Gastrocnemius medialis (tissue), 4 donors: ENCODE results near the gene ARHGAP8. TPM values are rescaled to one million over a fixed set of nuclear protein-coding genes. Genes with fewer than 3 reads are reported as not detected.

Experiments
- ATAC-seq, 2 donors: fragments of 150-250 bp; one replicate each; pipeline ENCODE4 v1.9.1; 2016
- DNase-seq, 2 donors: peaks; one replicate each; pipeline ENCODE4 v3.0.0-alpha.2; 2019
- H3K27ac ChIP-seq, 4 donors: fragments of 200-600 bp; sonication (generic); 1 replicate in 1 of 4; 2 replicates in 3 of 4; pipeline ENCODE4 v1.5.1; 2016 to 2018; ENCODE audit warnings: mild to moderate bottlenecking in 2 of 4, moderate library complexity in 1 of 4
- H3K27me3 ChIP-seq, 3 donors: fragments of 200-600 bp; sonication (generic) in 2 of 3; 1 replicate in 1 of 3; 2 replicates in 2 of 3; pipeline versions ENCODE4 v1.5.1 to v1.6.0; 2016 to 2019; ENCODE audit warnings: mild to moderate bottlenecking in 1 of 3, moderate library complexity in 1 of 3
- H3K36me3 ChIP-seq, 2 donors: fragments of 200-600 bp; sonication (generic) in 1 of 2; one replicate each; pipeline ENCODE4 v1.5.1; 2017 to 2018
- H3K4me1 ChIP-seq, 2 donors: fragments of 200-600 bp; sonication (generic) in 1 of 2; one replicate each; pipeline ENCODE4 v1.5.1; 2016 to 2017; ENCODE audit warnings: mild to moderate bottlenecking in 2 of 2
- H3K4me3 ChIP-seq, 4 donors: fragments of 200-600 bp; sonication (generic) in 3 of 4; 1 replicate in 1 of 4; 2 replicates in 3 of 4; pipeline ENCODE4 v1.5.1; 2016 to 2019; ENCODE audit warnings: mild to moderate bottlenecking in 2 of 4
- H3K9me3 ChIP-seq, 3 donors: fragments of 200-600 bp; sonication (generic) in 2 of 3; 1 replicate in 1 of 3; 2 replicates in 2 of 3; pipeline ENCODE4 v1.5.1; 2016 to 2019
- POLR2A ChIP-seq, 2 donors: fragments of 450-650 bp; IDR thresholded peaks; one replicate each; pipeline ENCODE4 v1.6.1; 2017; ENCODE audit warnings: antibody characterized with exemption in 2 of 2, mild to moderate bottlenecking in 2 of 2, moderate library complexity in 2 of 2
- in situ Hi-C, 4 donors: fragments of 200-750 bp; cut with MboI; loops; one replicate each; pipeline versions ENCODE4 v1.15.0 to v1.8.0; 2017; ENCODE audit warnings: low sequenced_read_pairs in 4 of 4
- intact Hi-C: fragments of 100-400 bp; cut with DNase I; formaldehyde crosslinking; loops from one replicate; pipeline ENCODE4 v1.15.1; 2023; ENCODE audit warnings: low total_unique reads
- total RNA-seq, 4 donors: library from RNA; depleted of rRNA; stranded (reverse); fragments of >200 nt; gene quantifications; one replicate each; pipeline versions ENCODE4 v1.1.0 to v1.2.3, GENCODE V29; 2016
- TF ChIP-seq, protein P1 (sequence below), 5 experiments: fragments of 450-650 bp in 3 of 5; fragments of 200-600 bp in 2 of 5; sonication (generic) in 2 of 5; IDR thresholded peaks in 4 of 5; conservative IDR thresholded peaks in 1 of 5; 1 replicate in 4 of 5; 2 replicates in 1 of 5; pipeline ENCODE4 v1.5.1; 2016 to 2019; ENCODE audit warnings: antibody characterized with exemption in 5 of 5, mild to moderate bottlenecking in 3 of 5, moderate library complexity in 3 of 5

Gene ARHGAP8
- total RNA-seq, 4 donors from 2014 or later, result not detected

DNA sequence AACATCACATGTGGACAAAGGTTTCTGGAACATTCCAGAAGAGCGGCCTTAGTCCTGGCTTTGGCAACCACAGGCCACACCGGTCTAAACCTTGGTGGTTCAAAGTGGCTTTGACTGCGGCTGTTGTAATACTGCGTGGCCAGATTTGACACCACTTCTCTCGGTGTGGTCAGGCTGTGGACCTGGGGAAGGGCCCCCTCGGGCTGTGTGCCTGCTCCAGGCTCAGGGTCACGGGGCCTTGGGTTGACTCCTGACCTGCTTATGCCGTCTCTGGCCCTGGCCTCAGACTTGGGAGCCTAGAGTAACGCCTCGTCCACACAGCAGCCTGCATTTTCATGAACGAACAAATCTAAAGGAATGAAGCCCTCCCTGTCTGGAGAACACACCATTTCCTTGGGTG, 139.4 kb downstream of the ARHGAP8 start:
- no peak for DNase-seq
- Histone ChIP-seq H3K27me3 (no peaks in the 10 kb centered on the region), H3K36me3 (no peaks in the 10 kb centered on the region), H3K27ac (no peak overlapping the region), H3K9me3 (no peaks in the 10 kb centered on the region), H3K4me3 (no peak overlapping the region), H3K4me1 (no peaks in the 10 kb centered on the region)
- no peak for ATAC-seq
- in situ Hi-C loops, result no loop called here
- intact Hi-C loops, result no loop called here
- TF ChIP-seq, protein P1, sequence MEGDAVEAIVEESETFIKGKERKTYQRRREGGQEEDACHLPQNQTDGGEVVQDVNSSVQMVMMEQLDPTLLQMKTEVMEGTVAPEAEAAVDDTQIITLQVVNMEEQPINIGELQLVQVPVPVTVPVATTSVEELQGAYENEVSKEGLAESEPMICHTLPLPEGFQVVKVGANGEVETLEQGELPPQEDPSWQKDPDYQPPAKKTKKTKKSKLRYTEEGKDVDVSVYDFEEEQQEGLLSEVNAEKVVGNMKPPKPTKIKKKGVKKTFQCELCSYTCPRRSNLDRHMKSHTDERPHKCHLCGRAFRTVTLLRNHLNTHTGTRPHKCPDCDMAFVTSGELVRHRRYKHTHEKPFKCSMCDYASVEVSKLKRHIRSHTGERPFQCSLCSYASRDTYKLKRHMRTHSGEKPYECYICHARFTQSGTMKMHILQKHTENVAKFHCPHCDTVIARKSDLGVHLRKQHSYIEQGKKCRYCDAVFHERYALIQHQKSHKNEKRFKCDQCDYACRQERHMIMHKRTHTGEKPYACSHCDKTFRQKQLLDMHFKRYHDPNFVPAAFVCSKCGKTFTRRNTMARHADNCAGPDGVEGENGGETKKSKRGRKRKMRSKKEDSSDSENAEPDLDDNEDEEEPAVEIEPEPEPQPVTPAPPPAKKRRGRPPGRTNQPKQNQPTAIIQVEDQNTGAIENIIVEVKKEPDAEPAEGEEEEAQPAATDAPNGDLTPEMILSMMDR (IDR thresholded peaks at IDR 0.05 in 4 of 5, conservative IDR thresholded peaks at IDR 0.05 in 1 of 5), result no peak
- TF ChIP-seq POLR2A (IDR thresholded peaks at IDR 0.05), result no peak

GRCh38 chr22:44892243-44892642, 139.9 kb downstream of the ARHGAP8 start:
- intact Hi-C loops (no loop called here), in situ Hi-C loops (no loop called here)
- Histone ChIP-seq H3K36me3 (no peaks in the 10 kb centered on the region), H3K4me3 (no peak overlapping the region), H3K4me1 (no peaks in the 10 kb centered on the region), H3K27ac (no peak overlapping the region), H3K27me3 (no peaks in the 10 kb centered on the region), H3K9me3 (no peaks in the 10 kb centered on the region)
- DNase-seq (no peak), ATAC-seq (no peak)
- TF ChIP-seq POLR2A (IDR thresholded peaks at IDR 0.05), result no peak
- TF ChIP-seq, protein P1 (IDR thresholded peaks at IDR 0.05 in 4 of 5, conservative IDR thresholded peaks at IDR 0.05 in 1 of 5), result no peak

DNA sequence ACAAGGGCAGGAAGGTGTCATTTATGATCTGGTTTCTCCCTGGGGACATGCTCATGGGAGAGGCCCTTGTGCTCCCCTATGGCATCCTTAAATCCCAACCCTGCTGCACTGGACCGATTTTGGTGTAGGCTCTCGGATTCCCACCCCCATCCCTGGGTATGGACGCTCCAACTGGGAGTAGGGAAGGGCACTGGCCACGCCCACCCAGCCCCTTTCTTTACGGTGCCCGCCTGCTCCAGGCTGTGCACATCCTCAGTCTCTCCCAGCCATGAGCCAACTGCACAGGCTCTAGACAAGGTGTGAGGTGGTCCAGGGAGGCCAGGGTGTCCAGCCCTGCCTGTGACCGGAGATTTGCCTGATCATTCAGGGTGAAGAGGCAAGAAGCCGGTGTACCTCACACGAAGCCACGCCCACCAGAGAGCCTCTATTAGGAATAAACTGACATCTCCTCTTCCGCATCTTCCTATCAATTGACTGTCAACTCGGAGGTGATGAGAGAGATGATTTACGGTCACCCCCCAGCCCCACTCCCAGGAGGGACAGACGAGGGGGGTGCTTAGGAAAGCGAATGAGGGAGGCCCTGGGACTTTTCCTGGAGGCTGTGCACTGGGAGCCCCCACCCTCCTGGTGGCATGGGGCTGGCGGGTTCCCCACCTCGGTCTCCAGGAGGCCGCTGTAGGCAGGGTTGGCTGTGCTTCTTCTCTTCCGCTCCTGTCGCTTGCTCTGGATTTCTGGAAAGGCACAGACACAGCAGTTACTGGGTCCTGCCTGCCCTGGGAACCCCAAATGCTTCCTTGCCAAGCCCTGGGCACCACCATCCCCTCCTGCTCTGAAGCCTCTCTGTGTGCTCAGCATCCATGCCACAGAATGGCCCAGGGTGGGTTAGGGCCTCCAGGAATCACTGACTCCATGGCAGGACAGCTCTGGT, 140.7 kb downstream of the ARHGAP8 start:
- Histone ChIP-seq H3K27ac (no peak overlapping the region), H3K27me3 (no peaks in the 10 kb centered on the region), H3K4me1 (no peaks in the 10 kb centered on the region), H3K4me3 (no peak overlapping the region), H3K9me3 (no peaks in the 10 kb centered on the region), H3K36me3 (no peaks in the 10 kb centered on the region)
- ATAC-seq (no peak), DNase-seq (no peak)
- no peak for TF ChIP-seq POLR2A (IDR thresholded peaks at IDR 0.05)
- TF ChIP-seq, protein P1 (IDR thresholded peaks at IDR 0.05 in 4 of 5, conservative IDR thresholded peaks at IDR 0.05 in 1 of 5), result no peak
- intact Hi-C loops, result no loop called here
- in situ Hi-C loops, result no loop called here

DNA sequence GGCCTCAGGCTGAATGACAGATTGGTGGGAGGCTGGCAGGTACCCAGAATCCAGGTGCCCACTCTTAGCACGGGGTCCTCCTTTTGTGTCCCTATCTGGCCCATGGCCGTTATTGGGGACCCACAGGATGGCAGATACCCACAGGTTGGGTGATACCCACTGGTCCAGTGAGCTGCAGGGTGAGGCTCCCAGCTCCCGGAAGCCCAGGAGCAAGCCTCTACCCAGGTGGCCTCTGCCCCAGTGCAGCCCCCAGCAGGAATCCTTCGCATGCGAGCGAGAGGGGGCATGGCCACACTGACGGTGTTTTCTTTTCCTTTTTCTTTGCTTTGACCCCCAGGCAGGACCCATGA, 141.3 kb downstream of the ARHGAP8 start:
- no peaks in the 10 kb centered on the region for H3K9me3 ChIP-seq
- no peaks in the 10 kb centered on the region for H3K36me3 ChIP-seq
- TF ChIP-seq, protein P1 (IDR thresholded peaks at IDR 0.05 in 4 of 5, conservative IDR thresholded peaks at IDR 0.05 in 1 of 5), result no peak
- no peak for TF ChIP-seq POLR2A (IDR thresholded peaks at IDR 0.05)
- H3K27me3 ChIP-seq, result no peaks in the 10 kb centered on the region
- no peaks in the 10 kb centered on the region for H3K4me1 ChIP-seq
- ATAC-seq, result no peak
- H3K4me3 ChIP-seq, result no peak overlapping the region
- no peak for DNase-seq
- intact Hi-C loops, result no loop called here
- in situ Hi-C loops, result no loop called here
- H3K27ac ChIP-seq, result no peak overlapping the region
